Immature natural killer cell (primary cell): Measurements from ENCODE around the gene TOP1. TPM values are rescaled to one million over a fixed set of nuclear protein-coding genes. Genes with fewer than 3 reads are reported as not detected.

Experiments
- DNase-seq, 3 donors: peaks; one replicate each; pipeline ENCODE4 v3.0.0; 2022; ENCODE audit warnings: mixed read lengths in 1 of 3
- H3K27ac Mint-ChIP-seq, 6 donors: one replicate each; pipeline ENCODE4 v1.8.0; 2020; ENCODE audit warnings: mixed read lengths in 6 of 6, mild to moderate bottlenecking in 5 of 6, inconsistent platforms in 4 of 6, moderate library complexity in 3 of 6
- H3K27me3 Mint-ChIP-seq, 3 donors: one replicate each; pipeline ENCODE4 v1.8.0; 2020 to 2021; ENCODE audit warnings: low read depth in 3 of 3, mild to moderate bottlenecking in 3 of 3, mixed read lengths in 3 of 3, moderate library complexity in 3 of 3, inconsistent platforms in 1 of 3
- H3K36me3 Mint-ChIP-seq, 3 donors: one replicate each; pipeline ENCODE4 v1.8.0; 2020; ENCODE audit warnings: mixed read lengths in 3 of 3, inconsistent platforms in 2 of 3, mild to moderate bottlenecking in 2 of 3
- H3K4me1 Mint-ChIP-seq, 2 donors: one replicate each; pipeline ENCODE4 v1.8.0; 2020; ENCODE audit warnings: inconsistent platforms in 2 of 2, mild to moderate bottlenecking in 2 of 2, mixed read lengths in 2 of 2, moderate library complexity in 1 of 2
- H3K4me3 Mint-ChIP-seq, 5 donors: one replicate each; pipeline ENCODE4 v1.8.0; 2020; ENCODE audit warnings: mild to moderate bottlenecking in 5 of 5, mixed read lengths in 5 of 5, inconsistent platforms in 3 of 5, moderate library complexity in 3 of 5
- H3K9me3 Mint-ChIP-seq, 6 donors: one replicate each; pipeline ENCODE4 v1.8.0; 2020; ENCODE audit warnings: mild to moderate bottlenecking in 6 of 6, mixed read lengths in 6 of 6, inconsistent platforms in 4 of 6, moderate library complexity in 3 of 6
- polyA plus RNA-seq, 3 donors: library from polyadenylated mRNA; unstranded; fragments of 300-500 nt; fragmentation: Illumina TruSeq; gene quantifications; one replicate each; pipeline ENCODE4 v1.2.3, GENCODE V29; 2021

The TOP1 gene
- polyA plus RNA-seq, 3 donors from 2014 or later = 5.0 to 16.0 (median 5.3) TPM

DNA sequence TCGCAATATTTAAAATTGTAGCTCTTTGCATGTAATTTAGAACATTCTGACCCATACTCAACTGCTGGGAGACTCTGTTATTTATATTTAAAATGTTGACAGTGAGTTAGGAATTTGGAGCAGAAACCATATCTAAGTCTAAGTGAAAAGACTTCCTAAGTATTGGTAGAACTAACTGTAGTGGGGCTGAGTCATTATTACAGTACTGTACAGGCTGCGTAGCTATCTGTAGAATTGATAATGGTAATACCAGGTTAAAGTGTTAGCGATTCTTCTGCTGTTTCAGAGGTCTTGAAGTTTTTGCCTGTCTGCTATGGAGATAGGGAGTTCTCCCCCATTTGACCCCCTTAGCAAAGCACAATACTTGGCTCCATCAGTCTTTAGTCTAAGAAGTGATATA lies 3.6 kb downstream of the TOP1 start:
- peak overlapping the region in 2 of 5 donors; percentile 19 to 97 for H3K4me3 Mint-ChIP-seq
- H3K27me3 Mint-ChIP-seq = peaks cover 7 to 12% (median 8%) of the 10 kb centered on the region in 3 donors
- no peak overlapping the region for H3K27ac Mint-ChIP-seq
- DNase-seq = no peak
- no peaks in the 10 kb centered on the region for H3K36me3 Mint-ChIP-seq
- H3K9me3 Mint-ChIP-seq = no peaks in the 10 kb centered on the region
- H3K4me1 Mint-ChIP-seq = peaks cover 72 to 88% of the 10 kb centered on the region in 2 donors

DNA sequence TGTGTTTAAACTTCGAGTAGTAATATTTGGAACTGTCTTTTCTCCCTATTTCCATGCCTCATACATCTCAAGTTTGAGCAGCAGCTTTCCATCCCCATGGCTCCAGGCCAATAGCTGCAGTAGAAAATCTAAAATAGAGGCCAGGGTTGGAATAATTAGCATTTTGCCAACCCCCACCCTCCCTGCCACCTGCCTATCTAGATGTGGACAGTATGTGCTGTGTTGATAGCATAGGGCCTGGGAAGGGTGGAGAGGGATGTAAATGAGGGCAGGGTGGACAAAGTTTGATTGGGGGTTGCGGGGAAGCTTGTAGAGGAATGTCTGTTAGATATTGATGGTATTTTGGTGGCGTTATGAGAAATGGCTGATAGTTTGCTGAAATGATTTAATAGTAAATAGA lies 5.6 kb downstream of the TOP1 start:
- Mint-ChIP-seq H3K4me1 (peaks cover 80 to 95% of the 10 kb centered on the region in 2 donors), H3K27ac (no peak overlapping the region), H3K9me3 (no peaks in the 10 kb centered on the region), H3K4me3 (no peak overlapping the region), H3K27me3 (peaks cover 2 to 6% (median 5%) of the 10 kb centered on the region in 3 donors), H3K36me3 (no peaks in the 10 kb centered on the region)
- DNase-seq = no peak

DNA sequence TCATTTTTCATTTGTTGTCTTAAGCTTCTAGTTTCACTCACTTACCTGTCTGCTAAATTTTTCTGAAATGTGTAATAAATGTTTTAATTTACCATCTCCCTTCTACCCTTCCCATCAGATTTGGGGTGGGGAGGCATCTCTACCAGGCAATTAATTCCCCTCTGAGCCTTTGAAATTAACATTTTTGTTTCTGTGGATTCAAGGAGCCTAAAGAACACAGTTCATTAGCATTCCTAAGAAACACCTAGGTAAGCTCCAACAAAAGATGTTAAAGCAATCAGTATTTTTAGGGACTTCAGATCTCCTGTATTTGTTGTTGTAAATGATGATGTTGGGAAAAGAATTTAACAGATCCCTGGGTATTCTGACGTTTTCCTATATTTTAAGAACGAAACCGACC lies 6.6 kb downstream of the TOP1 start:
- Mint-ChIP-seq H3K4me1 (peaks cover 76 to 93% of the 10 kb centered on the region in 2 donors), H3K27ac (no peak overlapping the region), H3K27me3 (peaks cover 0 to 6% (median 3%) of the 10 kb centered on the region in 3 donors), H3K9me3 (no peaks in the 10 kb centered on the region), H3K36me3 (no peaks in the 10 kb centered on the region), H3K4me3 (no peak overlapping the region)
- DNase-seq = no peak

DNA sequence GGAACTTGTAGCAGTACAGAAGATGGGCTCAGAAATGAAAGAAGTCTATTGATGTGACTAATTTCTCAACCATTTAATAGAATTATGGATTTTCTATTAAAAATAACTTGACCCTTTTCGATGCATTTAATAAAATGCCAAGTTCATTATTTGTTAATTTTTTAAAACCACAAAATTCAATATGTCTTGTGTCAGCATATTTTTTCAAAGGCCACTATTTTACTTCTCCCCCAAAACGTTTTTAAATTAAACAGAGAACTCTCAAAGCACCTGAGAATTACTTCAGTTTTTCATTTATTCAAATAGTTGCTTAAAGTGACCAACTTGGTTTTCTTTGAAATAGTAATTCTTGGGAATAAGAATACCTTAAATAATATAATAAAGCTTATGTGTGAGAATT lies 8.6 kb downstream of the TOP1 start:
- DNase-seq = no peak
- Mint-ChIP-seq H3K4me1 (peaks cover 74 to 93% of the 10 kb centered on the region in 2 donors), H3K9me3 (no peaks in the 10 kb centered on the region), H3K27me3 (peaks cover 0 to 4% (median 0%) of the 10 kb centered on the region in 3 donors), H3K36me3 (no peaks in the 10 kb centered on the region), H3K27ac (no peak overlapping the region), H3K4me3 (no peak overlapping the region)

DNA sequence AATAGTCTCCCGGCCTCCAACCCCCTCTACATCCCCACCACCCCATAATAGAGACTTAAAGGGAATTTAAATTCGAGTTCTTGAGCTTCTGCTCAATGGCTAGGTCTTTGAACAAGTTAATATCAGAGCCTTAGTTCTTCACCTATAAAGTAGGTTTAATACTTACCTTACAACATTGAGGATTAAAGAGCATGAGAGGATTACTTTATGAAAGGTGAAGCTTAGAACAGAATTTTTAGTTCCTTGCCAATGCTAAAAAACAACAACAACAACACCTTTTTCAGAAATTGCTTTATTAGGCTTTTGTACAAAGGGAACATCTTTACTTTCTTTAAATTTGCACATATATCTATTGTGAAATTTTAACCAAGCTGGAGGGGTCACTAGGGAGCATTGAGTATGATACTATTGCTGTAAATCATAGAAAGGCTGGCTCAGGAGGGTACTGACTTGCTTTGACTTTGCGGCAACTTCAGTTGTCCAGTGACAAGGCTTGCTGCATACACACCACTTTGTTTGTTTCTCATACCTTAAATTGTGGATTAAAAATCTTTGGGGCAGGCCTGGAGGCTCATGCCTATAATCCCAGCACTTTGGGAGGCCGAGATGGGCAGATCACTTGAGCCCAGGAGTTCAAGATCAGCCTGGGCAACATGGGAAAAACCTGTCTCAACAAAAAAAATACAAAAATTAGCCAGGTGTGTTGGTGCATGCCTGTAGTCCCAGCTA lies 9.7 kb downstream of the TOP1 start:
- Mint-ChIP-seq H3K4me1 (peaks cover 74 to 93% of the 10 kb centered on the region in 2 donors), H3K27ac (no peak overlapping the region), H3K36me3 (no peaks in the 10 kb centered on the region), H3K4me3 (no peak overlapping the region), H3K9me3 (no peaks in the 10 kb centered on the region), H3K27me3 (peaks cover 0 to 2% (median 0%) of the 10 kb centered on the region in 3 donors)
- no peak for DNase-seq

DNA sequence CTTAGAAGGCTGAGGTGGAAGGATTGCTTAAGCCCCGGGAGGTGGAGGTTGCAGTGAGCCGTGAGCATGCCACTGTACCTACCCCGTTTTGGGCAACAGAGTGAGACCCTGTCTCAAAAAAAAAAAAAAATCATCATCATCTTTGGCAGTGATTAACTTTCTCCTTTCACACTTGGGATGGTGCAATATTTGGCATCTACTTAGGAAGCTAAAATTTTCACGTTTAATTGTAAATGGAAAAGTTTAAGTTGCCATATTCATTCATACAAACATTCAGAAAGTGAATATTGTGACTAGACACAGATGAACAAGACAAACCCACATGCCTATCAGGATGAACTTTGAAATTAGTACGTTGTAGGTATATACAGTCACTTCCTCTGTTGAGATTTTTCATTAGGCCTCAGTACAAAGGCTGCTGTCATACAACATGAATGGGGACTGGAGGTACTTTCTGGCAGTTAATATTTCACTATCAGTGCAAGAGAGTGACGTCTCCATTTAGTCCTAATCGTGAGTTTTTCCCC lies 10.3 kb downstream of the TOP1 start:
- no peak for DNase-seq
- Mint-ChIP-seq H3K27me3 (no peaks in the 10 kb centered on the region), H3K4me3 (no peak overlapping the region), H3K9me3 (no peaks in the 10 kb centered on the region), H3K4me1 (peaks cover 74 to 90% of the 10 kb centered on the region in 2 donors), H3K36me3 (no peaks in the 10 kb centered on the region), H3K27ac (no peak overlapping the region)

GRCh38 chr20:41040855-41041254 lies 12.2 kb downstream of the TOP1 start:
- H3K36me3 Mint-ChIP-seq = no peaks in the 10 kb centered on the region
- peaks cover 66 to 86% of the 10 kb centered on the region in 2 donors for H3K4me1 Mint-ChIP-seq
- peak overlapping the region in 1 of 5 donors; percentile 4 for H3K4me3 Mint-ChIP-seq
- H3K27me3 Mint-ChIP-seq = no peaks in the 10 kb centered on the region
- no peak for DNase-seq
- no peaks in the 10 kb centered on the region for H3K9me3 Mint-ChIP-seq
- peak overlapping the region in 2 of 6 donors; percentile 24 to 36 for H3K27ac Mint-ChIP-seq

- H3K36me3 Mint-ChIP-seq = no peaks in the 10 kb centered on the region
- no peak overlapping the region for H3K27ac Mint-ChIP-seq
- no peaks in the 10 kb centered on the region for H3K9me3 Mint-ChIP-seq
- no peaks in the 10 kb centered on the region for H3K27me3 Mint-ChIP-seq
- H3K4me1 Mint-ChIP-seq = peaks cover 67 to 86% of the 10 kb centered on the region in 2 donors
- no peak overlapping the region for H3K4me3 Mint-ChIP-seq
- DNase-seq = no peak
Observed at GRCh38 chr20:41041693-41042092, 13.1 kb downstream of the TOP1 start.

- no peak for DNase-seq
- Mint-ChIP-seq H3K27me3 (peaks cover 0 to 2% (median 0%) of the 10 kb centered on the region in 3 donors), H3K27ac (peak overlapping the region in 1 of 6 donors; percentile 49), H3K4me3 (no peak overlapping the region), H3K36me3 (no peaks in the 10 kb centered on the region), H3K4me1 (peaks cover 83 to 92% of the 10 kb centered on the region in 2 donors), H3K9me3 (no peaks in the 10 kb centered on the region)
Observed at GRCh38 chr20:41044409-41045062, 15.9 kb downstream of the TOP1 start.

- H3K4me3 Mint-ChIP-seq = no peak overlapping the region
- no peak for DNase-seq
- peaks cover 0 to 2% (median 0%) of the 10 kb centered on the region in 3 donors for H3K27me3 Mint-ChIP-seq
- peaks cover 87 to 94% of the 10 kb centered on the region in 2 donors for H3K4me1 Mint-ChIP-seq
- H3K36me3 Mint-ChIP-seq = no peaks in the 10 kb centered on the region
- H3K9me3 Mint-ChIP-seq = no peaks in the 10 kb centered on the region
- peak overlapping the region in 2 of 6 donors; percentile 38 to 95 for H3K27ac Mint-ChIP-seq
Observed at GRCh38 chr20:41045671-41046070, 17.0 kb downstream of the TOP1 start.

GRCh38 chr20:41046716-41047115 lies 18.1 kb downstream of the TOP1 start:
- Mint-ChIP-seq H3K4me3 (peak overlapping the region in 3 of 5 donors; percentile 6 to 61 (median 60)), H3K27me3 (peaks cover 0 to 2% (median 0%) of the 10 kb centered on the region in 3 donors), H3K27ac (peak overlapping the region; percentile 28 to 95 (median 89)), H3K4me1 (peaks cover 87 to 94% of the 10 kb centered on the region in 2 donors), H3K9me3 (no peaks in the 10 kb centered on the region), H3K36me3 (no peaks in the 10 kb centered on the region)
- DNase-seq = no peak

GRCh38 chr20:41047279-41047974 lies 18.8 kb downstream of the TOP1 start:
- peaks cover 88 to 94% of the 10 kb centered on the region in 2 donors for H3K4me1 Mint-ChIP-seq
- no peaks in the 10 kb centered on the region for H3K36me3 Mint-ChIP-seq
- no peak for DNase-seq
- H3K4me3 Mint-ChIP-seq = peak overlapping the region; percentile 77 to 90 (median 81)
- H3K9me3 Mint-ChIP-seq = no peaks in the 10 kb centered on the region
- peak overlapping the region; percentile 88 to 95 (median 94) for H3K27ac Mint-ChIP-seq
- H3K27me3 Mint-ChIP-seq = peaks cover 0 to 2% (median 0%) of the 10 kb centered on the region in 3 donors

DNA sequence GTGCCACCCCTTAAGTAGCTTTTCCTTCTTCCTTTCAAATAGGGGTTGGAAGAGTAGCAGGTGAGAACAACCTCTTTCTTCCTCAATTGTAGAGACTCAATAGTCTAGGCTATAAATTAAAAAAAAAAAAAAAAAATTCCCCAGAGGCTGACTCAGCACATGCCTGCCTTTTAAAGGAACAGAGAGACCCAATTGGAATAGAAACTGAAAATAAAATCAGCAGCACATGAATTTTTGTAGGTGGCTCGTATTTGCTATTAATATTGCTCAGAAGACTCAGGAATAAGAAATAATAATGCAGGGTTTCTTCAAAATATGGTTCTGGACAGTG lies 19.3 kb downstream of the TOP1 start:
- peak; percentile 40 to 48 (median 48) for DNase-seq
- H3K27me3 Mint-ChIP-seq = peaks cover 0 to 2% (median 0%) of the 10 kb centered on the region in 3 donors
- no peaks in the 10 kb centered on the region for H3K36me3 Mint-ChIP-seq
- peaks cover 88 to 94% of the 10 kb centered on the region in 2 donors for H3K4me1 Mint-ChIP-seq
- H3K27ac Mint-ChIP-seq = peak overlapping the region; percentile 88 to 95 (median 94)
- H3K4me3 Mint-ChIP-seq = peak overlapping the region; percentile 77 to 90 (median 81)
- H3K9me3 Mint-ChIP-seq = no peaks in the 10 kb centered on the region
